Thoracic aorta (tissue), 2 donors: ENCODE results near the gene CDKAL1. TPM values are rescaled to one million over a fixed set of nuclear protein-coding genes. Genes with fewer than 3 reads are reported as not detected.
"Not testable (repeated sequence)": the region's sequence is repeated elsewhere in the genome, so short reads cannot be mapped to it uniquely, and the experiment has no call there.

Experiments used
- ATAC-seq: fragments of 150-250 bp; one replicate; pipeline ENCODE4 v1.8.0; 2017; ENCODE audit warnings: low read depth; ENCODE audit not compliant: insufficient number of reproducible peaks, low FRiP score
- DNase-seq: peaks from one replicate; pipeline ENCODE4 v3.0.0-alpha.2; 2020; ENCODE audit warnings: low spot score
- H3K27ac ChIP-seq, 2 donors: fragments of 200-600 bp; sonication (generic); 1 replicate in 1 of 2; 2 replicates in 1 of 2; pipeline ENCODE4 v1.5.1; 2016; ENCODE audit warnings: mild to moderate bottlenecking in 2 of 2, moderate library complexity in 2 of 2
- H3K27me3 ChIP-seq: fragments of 200-600 bp; sonication (generic); replicated peaks from 2 replicates; pipeline ENCODE4 v1.6.0; 2016; ENCODE audit warnings: mild to moderate bottlenecking; ENCODE audit not compliant: insufficient read depth
- H3K36me3 ChIP-seq: fragments of 200-600 bp; sonication (generic); one replicate; pipeline ENCODE4 v1.5.1; 2016
- H3K4me1 ChIP-seq, 2 donors: fragments of 200-600 bp; sonication (generic); 1 replicate in 1 of 2; 2 replicates in 1 of 2; pipeline versions ENCODE4 v1.5.1 to v1.6.0; 2016; ENCODE audit warnings: low read depth in 2 of 2, mild to moderate bottlenecking in 1 of 2; ENCODE audit not compliant: control insufficient read depth in 1 of 2
- H3K4me3 ChIP-seq: fragments of 200-600 bp; sonication (generic); 2 replicates; pipeline ENCODE4 v1.5.1; 2016; ENCODE audit warnings: mild to moderate bottlenecking
- H3K9me3 ChIP-seq: fragments of 200-600 bp; sonication (generic); 2 replicates; pipeline ENCODE4 v1.5.1; 2016
- CTCF ChIP-seq: fragments of 200-600 bp; sonication (generic); IDR thresholded peaks from one replicate; pipeline ENCODE4 v1.5.1; 2019; ENCODE audit warnings: antibody characterized with exemption
- total RNA-seq, 2 donors: library from RNA; depleted of rRNA; stranded (reverse); fragments of >200 nt; gene quantifications; one replicate each; pipeline versions ENCODE4 v1.1.0 to v1.2.3, GENCODE V29; 2016

CDKAL1 gene
- total RNA-seq, 2 donors from 2014 or later: 8.5 to 14.6 TPM

DNA sequence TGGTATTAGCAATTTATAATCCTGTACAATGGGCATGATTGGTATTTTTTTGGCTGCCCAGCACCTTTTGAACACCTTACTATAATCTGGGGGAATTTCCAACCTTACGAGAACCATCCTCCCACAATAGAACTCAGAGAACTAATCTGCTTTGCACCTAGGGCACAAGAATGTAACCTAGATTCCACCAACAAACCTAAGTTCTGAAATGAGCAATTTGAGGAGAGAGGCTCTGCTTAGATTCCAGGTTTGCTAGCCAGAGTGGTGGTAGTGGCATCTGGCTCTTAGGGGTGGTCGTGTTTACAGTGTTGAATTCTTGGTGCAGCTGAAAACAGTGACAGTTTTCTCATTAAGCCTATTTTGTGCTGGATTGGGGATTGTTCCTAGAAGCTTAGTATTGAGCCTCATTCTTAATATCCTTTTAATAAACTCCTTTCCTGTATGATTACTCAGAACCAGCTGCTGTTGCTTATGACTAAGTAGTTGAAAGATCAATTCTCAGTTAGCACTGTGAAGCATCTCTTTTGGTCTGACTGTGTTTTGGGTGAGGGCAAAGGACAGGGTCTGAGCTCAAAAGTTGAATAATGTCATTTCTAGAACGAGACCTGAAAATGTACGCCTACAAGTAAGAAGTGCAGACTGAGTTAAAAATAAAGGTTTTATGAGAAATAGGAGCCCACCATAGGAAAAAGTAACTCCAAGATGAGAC lies 385.6 kb downstream of the CDKAL1 start:
- DNase-seq: no peak
- Histone ChIP-seq H3K9me3 (no peaks in the 10 kb centered on the region), H3K27ac (no peak overlapping the region), H3K36me3 (no peaks in the 10 kb centered on the region), H3K27me3 (no peaks in the 10 kb centered on the region), H3K4me1 (peaks cover 0 to 4% of the 10 kb centered on the region in 2 donors), H3K4me3 (no peak overlapping the region)
- no peak for ATAC-seq
- no peak for TF ChIP-seq CTCF

DNA sequence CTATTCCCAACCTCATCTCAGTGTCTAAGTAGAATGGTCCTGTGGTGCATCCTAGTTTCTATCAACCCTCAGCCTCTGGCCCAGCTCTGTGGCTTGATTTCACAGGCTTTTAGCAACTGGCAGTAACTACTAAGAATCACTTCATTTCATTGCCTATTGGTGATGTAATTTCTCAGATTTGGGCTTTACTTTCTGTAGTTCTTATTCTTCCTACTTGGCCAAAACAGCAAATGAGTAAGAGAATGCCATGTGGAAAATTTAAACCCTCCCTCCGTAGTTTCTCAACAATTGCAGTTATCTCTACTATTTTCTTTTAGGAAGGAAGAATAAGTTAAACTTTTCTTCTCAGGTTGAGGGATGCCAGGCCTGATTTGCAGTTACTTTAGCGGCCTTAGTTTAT lies 387.3 kb downstream of the CDKAL1 start:
- H3K9me3 ChIP-seq: no peaks in the 10 kb centered on the region
- H3K27me3 ChIP-seq: no peaks in the 10 kb centered on the region
- peak; percentile 48 for ATAC-seq
- TF ChIP-seq CTCF: no peak
- H3K27ac ChIP-seq: no peak overlapping the region
- H3K4me3 ChIP-seq: no peak overlapping the region
- no peak for DNase-seq
- H3K4me1 ChIP-seq: peaks cover 0 to 4% of the 10 kb centered on the region in 2 donors
- no peaks in the 10 kb centered on the region for H3K36me3 ChIP-seq

GRCh38 chr6:20922743-20923142 lies 388.5 kb downstream of the CDKAL1 start:
- DNase-seq (no peak), ATAC-seq (no peak)
- Histone ChIP-seq H3K4me1 (peaks cover 4% of the 10 kb centered on the region in 2 donors), H3K27ac (no peak overlapping the region), H3K4me3 (no peak overlapping the region), H3K9me3 (no peaks in the 10 kb centered on the region), H3K27me3 (no peaks in the 10 kb centered on the region), H3K36me3 (no peaks in the 10 kb centered on the region)
- no peak for TF ChIP-seq CTCF

DNA sequence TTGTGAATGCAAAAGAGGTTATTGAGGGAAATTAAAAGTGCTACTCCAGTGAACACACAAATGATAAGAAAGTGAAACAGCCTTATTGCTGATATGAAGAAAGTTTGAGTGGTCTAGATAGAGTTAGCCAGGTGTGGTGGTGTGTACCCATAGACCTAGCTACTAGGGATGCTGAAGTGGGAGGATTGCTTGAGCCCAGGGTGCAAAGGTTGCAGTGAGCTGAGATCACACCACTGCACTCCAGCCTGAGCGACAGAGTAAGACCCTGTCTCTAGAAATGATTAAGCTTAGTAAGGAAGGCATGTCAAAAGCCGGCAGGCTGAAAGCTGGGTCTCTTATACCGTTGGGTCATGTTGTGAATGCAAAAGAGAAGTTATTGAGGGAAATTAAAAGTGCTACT lies 389.8 kb downstream of the CDKAL1 start:
- H3K4me3 ChIP-seq, DNase-seq, H3K27me3 ChIP-seq, H3K27ac ChIP-seq, H3K4me1 ChIP-seq, ATAC-seq, H3K36me3 ChIP-seq, H3K9me3 ChIP-seq: not testable (repeated sequence)

GRCh38 chr6:20924911-20925543 lies 390.8 kb downstream of the CDKAL1 start:
- Histone ChIP-seq H3K36me3 (no peaks in the 10 kb centered on the region), H3K4me3 (no peak overlapping the region), H3K27ac (no peak overlapping the region), H3K9me3 (no peaks in the 10 kb centered on the region), H3K27me3 (no peaks in the 10 kb centered on the region), H3K4me1 (peaks cover 12 to 14% of the 10 kb centered on the region in 2 donors)
- no peak for TF ChIP-seq CTCF
- ATAC-seq (no peak), DNase-seq (no peak)
